Measurements from ENCODE around the gene OLR1.

DNA sequence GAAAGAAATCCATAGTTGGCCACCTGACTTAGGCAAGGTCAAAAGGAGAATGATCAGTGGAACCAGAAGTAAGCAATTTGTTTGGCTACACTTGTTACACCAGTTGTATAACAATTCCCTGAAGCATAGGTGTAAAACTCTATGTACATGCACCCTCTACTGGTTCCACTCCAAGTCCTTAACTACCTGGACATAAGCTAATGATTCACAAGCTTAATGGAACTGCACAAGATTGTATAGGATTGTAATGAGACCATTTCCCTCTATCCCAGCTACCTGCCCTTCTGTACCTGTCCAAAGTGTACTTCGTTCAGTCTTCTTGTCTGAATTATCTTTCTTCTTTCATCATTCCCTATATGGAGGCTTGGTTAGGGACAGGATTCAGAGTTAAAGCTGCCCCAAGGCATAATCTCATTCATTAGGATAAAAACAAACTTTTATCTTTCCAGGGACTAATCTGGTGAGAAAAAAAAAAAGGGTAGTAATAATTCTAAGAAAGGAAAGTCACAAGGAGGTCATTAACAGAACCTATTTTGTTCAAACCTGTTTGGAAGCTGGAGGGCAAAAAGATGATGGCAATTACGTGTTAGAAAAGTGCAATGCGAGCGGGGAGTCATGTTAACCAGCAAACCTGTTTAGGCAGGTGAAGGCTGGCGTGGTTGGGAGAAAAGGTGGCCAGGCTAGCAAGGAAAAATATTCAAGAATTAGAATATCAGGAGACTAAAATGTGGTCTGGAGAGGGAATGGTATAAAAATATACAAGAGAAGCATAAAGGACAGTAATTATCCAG is 4.1 kb upstream of the OLR1 start:
- TF ChIP-seq, protein P1, sequence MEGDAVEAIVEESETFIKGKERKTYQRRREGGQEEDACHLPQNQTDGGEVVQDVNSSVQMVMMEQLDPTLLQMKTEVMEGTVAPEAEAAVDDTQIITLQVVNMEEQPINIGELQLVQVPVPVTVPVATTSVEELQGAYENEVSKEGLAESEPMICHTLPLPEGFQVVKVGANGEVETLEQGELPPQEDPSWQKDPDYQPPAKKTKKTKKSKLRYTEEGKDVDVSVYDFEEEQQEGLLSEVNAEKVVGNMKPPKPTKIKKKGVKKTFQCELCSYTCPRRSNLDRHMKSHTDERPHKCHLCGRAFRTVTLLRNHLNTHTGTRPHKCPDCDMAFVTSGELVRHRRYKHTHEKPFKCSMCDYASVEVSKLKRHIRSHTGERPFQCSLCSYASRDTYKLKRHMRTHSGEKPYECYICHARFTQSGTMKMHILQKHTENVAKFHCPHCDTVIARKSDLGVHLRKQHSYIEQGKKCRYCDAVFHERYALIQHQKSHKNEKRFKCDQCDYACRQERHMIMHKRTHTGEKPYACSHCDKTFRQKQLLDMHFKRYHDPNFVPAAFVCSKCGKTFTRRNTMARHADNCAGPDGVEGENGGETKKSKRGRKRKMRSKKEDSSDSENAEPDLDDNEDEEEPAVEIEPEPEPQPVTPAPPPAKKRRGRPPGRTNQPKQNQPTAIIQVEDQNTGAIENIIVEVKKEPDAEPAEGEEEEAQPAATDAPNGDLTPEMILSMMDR (IDR thresholded peaks at IDR 0.05) = no peak
- no peak for TF ChIP-seq POLR2A (IDR thresholded peaks at IDR 0.05)
